Posterior vena cava (tissue), 2 donors: ENCODE measurements around the gene CLMN. TPM values are rescaled to one million over a fixed set of nuclear protein-coding genes. Genes with fewer than 3 reads are reported as not detected.
A peak's percentile ranks its signal among the peaks of the same experiment; 100 is the strongest.

Source experiments
- DNase-seq: peaks from one replicate; pipeline ENCODE4 v3.0.0-alpha.2; 2020; ENCODE audit warnings: low spot score
- intact Hi-C, 2 donors: fragments of 100-400 bp; cut with DNase I; formaldehyde crosslinking; loops; one replicate each; pipeline versions ENCODE4 v1.14.1 to v1.14.2; 2022 to 2023
- total RNA-seq, 2 donors: library from RNA; stranded (reverse); fragmentation: NEBNext Ultra II Directional; extraction: Animal tissue kit (Norgen Biotek cat#: 25700); gene quantifications; one replicate each; pipeline ENCODE4 v1.2.1, GENCODE V29; 2021
- donor health status: DM: yes; HTN: yes; CAD: no.
- donor health status: DM: yes; HTN: yes; CAD: no.

Gene CLMN
- total RNA-seq, 2 donors from 2014 or later, result 9.4 to 11.1 TPM

DNA sequence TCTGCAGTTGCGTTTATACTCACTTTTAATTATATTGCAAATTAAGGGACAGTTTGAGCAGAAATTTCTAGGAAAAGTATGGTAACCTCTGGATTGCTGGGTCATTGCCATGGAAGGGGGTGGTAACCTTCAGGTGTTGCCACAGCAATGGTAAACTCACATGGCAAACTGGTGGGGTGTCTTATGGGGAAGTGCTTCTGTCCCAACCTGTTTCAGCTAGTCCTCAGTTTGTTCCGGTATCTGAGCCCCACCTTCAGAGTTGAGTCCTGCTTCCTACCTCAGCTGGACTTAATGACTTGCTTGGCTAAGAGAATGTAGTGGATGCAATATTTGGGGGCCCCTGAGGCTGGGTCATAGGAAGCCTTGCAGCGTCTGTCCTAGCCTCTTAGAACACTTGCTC is 7.3 kb upstream of the CLMN start:
- no peak for DNase-seq
- intact Hi-C loops, result no loop called here

DNA sequence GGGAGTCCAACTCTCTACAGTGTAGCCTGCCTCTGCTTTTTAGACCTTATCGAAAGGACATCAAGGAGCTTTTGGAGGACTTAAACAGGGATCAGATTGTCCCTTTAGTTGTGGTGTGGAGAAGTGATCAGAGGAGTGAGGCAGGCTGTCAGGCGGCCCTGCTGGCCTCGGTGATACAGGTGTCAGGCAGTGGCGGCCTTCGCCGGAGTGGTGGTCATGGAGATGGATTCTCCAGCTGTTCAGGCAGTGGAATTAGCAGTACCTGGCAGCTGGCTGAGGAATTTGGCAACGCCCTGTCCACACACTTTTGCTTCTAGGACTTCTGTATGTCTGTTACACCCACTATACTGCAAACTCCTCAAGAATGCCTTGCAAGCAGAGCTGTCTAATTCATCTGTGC is 4.2 kb upstream of the CLMN start:
- DNase-seq, result peak; percentile 73
- intact Hi-C loops, result no loop called here

DNA sequence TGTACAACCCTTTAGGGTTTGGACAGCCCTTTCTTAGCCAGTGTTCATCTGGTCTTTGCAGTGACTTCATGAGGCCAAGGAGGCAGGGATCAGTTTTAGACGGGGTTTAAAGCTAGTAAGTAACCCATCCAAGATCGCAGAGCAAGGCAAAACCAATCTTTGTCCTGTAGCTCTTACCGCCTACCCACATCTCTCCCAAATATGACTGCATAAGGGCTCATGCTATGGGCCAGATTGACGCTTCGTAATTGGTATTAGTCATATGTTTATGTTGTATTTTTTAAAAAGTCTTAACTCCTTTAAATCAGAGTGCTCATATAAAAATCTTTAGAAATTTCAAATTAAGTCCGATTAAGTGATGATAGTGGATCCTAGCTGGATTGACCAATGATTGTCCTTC is 3.7 kb upstream of the CLMN start:
- intact Hi-C loops, result no loop called here
- no peak for DNase-seq

DNA sequence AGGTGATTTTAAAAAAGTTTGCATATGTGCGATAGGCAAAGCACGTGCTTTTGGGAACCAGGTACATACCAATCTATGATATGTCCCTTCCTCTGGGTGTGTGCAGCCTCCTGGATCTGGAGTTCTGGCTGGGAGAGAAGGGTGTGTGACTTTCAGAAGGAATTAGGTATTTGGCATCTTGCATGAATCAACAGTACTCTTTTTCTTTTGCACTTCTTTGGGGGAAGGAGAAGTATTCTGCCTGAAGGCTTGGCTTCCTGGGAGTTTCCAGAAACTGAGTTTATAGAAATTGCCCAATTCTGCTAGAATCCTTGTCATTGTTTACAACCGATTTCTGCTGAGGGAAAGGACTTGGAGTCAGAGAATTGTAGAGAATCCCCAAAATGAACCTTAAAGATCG is 2.9 kb upstream of the CLMN start:
- intact Hi-C loops, result no loop called here
- DNase-seq, result peak; percentile 2

DNA sequence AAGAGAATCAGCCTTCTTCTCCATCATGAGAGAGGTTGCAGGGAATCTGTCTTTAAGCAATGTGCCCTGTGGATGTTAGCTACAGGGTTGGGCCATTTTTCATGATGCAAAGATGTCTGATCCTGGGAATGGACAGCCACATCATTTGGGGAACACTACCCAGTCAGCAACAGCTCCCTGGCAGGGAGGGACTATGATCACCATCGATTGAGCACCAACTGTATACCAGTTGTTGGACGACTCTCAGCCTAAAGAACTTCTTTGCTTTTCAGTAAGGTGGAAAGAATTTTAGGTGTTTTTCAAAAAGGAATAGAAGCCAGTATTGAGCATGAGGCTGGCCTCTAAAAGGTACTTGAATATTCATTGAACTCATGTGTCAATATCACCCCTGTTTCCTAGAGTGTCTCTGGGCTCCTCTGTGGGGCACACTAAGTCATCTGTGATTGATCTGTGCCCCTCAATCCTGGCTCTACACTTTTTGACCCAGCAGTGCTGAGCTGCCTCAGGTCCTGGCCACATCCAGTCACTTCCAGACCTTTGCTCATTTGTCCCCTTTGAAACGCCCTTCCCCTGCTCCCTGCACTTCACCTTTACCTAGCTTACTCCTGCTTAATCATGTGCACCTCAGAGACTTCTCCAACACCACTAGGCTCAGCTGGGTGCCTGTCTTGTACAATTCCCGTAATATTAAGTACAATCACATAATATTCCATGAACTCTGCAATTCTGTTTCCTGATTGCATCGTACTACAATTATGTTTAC is 2.2 kb upstream of the CLMN start:
- DNase-seq, result peak; percentile 5
- intact Hi-C loops, result no loop called here

DNA sequence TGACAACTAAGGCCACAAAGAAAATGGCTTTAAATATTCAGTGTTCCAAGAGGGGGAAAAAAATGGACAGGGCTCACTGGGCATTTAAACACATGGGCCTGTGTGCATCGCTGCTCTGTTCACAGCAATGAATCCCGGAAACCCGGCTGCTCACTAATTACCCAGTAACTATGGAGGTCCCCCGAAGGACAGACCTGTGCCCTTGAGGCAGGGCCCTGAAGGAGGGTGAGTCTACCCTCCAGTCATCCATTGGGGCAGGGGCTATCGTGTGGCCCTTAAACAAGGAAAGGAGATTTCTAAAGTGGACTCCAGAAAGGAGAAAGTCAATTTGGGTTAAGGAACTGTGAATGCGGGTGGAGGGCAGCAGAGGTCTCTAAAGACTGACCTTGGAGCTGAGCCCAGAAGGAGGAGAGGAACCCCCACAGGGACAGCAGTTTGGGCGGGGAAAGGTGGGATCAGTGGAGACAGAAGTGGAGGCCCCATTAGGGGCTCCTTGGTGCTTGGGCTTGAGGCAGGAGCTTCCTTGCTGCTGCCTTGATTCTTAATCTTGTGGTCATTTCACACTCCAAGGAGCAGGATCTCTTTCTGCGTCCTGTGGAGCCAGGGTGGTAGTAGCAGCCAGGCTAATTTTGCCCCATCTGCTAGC is 1.4 kb upstream of the CLMN start:
- intact Hi-C loops, result no loop called here
- DNase-seq, result peak; percentile 34

DNA sequence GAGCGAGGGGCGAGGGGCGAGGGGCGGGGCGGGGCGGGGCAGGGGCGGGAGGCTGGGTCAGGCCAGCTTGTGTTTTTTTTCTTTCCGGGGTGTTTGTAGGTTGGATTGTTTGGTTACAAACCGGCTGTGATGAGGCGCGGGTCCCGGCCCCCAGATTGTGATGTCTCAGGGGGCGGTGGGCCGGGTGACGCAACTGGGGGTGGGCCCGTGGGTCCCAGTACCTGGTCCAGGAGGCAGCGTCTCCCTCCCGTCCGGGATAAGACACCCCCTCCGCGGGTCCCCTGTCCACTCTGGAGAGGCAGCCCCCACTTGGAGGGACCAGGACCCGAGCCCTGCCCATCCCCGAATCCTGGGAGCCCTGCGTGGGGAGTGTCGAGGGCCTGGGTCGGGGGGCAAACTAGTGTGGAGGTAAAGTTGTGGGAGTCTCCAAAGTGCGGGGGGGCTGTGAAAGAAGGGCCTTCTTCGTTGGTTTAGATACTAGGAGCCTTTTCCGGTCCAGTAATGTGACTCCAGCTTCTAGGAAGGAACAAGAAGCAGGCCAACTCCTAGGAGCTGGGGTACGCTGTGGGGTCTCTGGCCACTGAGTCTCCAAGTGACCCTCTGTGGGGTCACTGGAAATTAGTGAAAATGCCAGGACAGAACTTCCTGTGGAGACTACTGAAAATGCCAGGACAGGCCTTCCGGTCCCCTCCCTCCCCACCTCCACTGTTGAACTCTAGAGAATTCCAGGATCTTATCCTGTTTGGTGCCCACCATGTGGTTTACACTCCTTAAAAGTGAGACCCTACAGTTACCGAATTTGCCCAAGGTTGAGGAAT is 579 bp upstream of the CLMN start:
- intact Hi-C loops, result no loop called here

DNA sequence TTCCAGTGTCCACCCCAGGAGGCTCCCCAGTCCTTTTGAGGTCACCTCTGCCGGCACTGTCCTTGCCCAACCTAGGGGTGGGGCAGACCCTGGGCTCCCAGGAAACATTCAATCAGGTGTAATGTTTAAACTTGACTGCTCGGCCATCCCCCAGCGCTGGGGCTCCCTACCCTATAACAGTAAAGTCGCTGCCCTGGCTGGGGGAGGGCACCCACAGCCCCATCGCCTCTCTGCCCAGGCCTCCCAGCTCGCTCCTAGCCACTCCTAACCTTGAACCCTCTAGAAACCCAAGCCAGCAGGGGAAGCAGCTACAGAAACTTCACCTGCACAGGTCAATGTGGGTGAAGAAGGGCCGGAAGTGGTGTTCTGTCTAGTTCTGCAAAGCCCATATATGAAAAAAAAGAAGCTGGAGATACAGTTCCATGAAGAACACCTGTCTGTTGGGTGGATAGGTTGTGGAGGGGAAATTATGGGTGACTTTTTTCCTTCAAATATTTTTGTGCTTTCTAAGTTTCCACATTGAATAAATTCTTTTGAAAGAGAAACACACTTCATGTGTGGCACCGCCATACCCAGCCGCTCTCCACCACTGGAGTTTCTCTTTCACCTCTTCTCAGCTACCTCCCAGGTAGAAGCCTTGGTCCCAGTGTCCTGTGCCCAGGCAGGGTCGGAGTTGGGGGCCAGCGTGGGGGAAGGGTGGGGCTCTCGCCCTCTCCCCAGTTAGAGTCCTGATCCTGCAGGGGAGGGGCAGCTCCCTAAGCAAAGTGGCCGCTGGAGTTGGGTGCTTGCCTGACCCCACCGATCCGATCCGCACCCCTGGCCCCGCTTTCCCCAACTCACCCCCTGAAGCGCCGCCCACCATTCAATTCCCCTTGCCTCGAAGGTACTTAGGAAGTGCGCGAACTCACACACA is 1.1 kb downstream of the CLMN start:
- peak; percentile 81 for DNase-seq
- intact Hi-C loops, result no loop called here

More for the DNA sequence above, 579 bp upstream of the CLMN start:
- DNase-seq, result no peak

DNA sequence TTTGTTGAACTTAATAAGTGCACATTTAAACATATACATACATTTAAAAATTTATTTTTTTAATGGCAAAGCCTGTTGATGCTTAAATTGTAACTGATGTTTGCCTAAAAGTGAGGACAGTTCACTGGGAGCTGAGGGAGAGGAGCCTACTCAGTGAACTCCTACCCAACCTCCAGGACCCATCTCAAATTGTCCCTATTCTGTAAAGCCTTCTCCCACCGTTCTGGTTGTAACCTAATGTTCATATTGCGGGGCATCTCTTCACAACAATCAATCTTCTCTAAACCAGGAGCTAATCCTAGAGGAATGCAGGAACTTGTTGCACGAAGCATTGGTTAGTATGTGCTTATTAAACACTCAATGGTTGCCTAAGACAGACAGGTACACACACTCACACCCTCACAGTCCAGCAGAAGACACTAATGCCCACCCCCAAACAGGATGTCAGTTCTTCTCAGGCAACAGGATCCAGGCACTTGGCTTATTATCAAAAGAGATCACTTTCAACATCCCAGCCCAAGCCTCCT is 1.8 kb downstream of the CLMN start:
- DNase-seq, result no peak
- intact Hi-C loops, result no loop called here

DNA sequence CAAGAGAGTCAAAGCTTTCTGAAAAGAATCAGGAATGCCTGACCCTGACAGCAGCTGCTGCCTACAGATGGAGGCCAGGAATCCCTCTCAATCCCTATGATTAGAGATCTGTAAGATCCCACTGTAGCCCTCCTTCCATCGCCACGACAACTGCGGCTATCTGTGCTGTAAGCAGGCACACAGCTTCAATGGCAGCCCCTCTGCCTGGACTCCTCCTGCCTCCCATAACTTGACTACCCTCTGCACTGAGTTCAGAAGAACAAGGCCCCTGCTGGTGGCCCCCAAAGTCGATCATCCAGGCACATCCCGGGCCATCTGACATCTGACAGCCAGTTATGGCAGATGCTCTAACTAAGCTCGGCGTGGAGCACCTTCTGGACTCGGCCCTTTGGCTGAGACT is 2.9 kb downstream of the CLMN start:
- peak; percentile 41 for DNase-seq
- intact Hi-C loops, result no loop called here

DNA sequence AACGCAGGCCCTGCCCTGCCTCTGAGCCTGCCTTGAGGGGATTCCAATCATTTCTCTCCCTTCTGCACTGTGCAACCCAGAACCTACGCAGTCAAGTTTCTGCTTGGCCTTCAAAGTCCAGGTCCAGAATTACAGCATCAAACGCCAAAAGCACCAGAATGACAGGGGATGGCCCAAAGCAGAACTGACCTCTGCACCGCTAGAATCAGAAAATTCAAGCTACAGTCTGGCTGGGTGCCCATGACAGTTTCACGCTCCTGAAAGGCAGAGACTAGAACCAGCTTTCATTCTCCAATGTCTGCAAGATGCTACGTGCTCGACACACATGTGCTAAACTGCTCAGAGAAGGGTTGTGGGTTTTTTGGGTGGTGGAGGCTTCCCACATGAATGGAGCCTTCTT is 4.1 kb downstream of the CLMN start:
- intact Hi-C loops, result no loop called here
- DNase-seq, result no peak

DNA sequence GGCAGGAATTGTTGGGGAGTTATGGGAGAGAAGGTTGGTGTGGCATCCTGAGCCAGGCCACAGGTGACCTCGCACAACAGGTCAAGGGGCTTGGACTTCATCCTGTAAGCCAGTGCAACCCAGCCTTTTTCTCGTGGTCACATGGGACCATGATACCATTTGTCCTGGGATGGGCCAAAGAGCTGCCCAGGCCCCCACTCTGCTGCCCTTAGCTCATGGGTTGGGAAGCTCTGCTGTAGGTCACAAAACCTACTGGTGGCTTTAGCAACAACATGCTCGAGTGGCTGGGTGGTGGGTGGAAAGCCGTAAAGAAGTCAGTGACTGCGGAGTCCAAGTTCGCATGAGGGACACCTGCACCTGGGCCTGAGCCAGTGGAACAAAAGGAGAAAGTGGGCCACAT is 4.6 kb downstream of the CLMN start:
- intact Hi-C loops, result no loop called here
- peak; percentile 59 for DNase-seq

DNA sequence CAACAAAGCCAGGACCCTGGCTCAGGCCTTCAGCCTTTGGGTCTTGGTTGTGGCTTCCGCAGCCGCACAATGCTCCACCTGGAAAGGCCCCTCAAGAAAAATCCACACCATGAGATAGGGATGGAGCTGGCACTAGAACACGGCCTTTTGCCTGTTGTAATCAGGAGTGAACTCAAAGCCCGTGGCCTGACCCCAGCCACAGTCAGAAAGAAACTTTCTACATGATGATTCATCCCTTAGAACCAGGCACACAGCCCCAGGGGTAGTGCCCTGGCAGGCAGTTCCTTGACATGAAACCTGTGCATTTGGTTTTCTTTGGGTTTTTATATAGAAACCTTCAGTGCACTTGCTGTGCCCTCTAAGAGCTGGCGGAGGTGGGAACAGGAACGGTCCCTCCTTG is 5.1 kb downstream of the CLMN start:
- intact Hi-C loops, result no loop called here

DNA sequence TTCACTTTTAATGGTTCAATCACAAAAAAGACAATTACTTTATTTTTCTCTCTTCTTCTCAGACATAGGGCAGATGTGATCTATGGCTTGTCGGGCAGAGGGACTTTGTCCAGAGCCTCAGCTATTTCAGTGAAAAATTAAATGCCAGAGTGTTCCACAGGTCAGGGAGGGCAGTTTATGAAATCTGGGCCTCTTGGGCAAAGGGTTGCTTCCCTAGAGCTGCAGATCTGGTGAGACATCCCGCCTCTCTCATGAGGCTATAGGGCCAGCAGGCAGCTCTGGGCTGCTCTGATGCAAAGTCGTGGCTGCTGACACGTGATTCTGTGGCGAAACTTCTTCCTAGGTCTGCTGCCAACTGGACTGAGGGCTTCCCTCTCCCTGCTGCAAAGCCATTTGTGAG is 6.0 kb downstream of the CLMN start:
- peak; percentile 94 for DNase-seq
- intact Hi-C loops, result no loop called here

More for the DNA sequence above, 5.1 kb downstream of the CLMN start:
- DNase-seq, result no peak

DNA sequence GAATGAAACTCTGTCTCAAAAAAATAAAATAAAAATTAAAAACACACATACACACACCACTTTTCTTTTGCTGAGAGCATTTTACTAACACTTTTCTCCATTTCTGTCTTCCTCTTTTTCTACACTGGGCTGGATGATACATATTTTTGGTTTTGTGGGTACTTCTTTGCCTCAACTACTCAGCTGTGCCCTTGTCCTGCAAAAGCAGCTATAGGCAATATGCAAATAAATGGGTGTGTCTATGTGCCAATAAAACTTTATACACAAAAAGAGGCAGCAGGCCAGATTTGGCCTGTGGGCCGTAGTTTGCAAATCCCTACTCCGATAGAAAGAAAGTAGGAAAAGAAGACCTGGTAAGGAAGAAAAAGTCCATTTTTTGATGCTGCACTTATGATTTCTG is 6.5 kb downstream of the CLMN start:
- DNase-seq, result no peak
- intact Hi-C loops, result no loop called here

DNA sequence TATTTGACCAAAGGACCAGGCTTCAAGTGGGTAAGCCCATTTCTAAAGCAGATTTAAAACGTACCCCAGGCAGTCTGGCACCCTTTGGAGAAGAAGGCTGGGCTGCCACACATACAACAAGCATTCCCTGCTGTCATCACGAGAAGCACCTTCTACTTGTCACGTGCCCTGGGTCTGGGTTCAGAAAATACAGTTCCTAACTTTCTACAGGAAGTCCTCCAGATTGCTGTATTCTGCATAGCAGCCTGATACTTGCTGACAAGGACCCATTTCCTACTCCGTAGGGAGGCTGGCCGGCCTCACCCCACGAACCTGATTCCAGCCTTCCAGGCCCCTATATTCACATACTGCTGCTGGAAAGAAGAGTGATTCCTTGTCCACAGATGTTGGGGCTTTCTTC is 7.4 kb downstream of the CLMN start:
- intact Hi-C loops, result no loop called here
- DNase-seq, result no peak

DNA sequence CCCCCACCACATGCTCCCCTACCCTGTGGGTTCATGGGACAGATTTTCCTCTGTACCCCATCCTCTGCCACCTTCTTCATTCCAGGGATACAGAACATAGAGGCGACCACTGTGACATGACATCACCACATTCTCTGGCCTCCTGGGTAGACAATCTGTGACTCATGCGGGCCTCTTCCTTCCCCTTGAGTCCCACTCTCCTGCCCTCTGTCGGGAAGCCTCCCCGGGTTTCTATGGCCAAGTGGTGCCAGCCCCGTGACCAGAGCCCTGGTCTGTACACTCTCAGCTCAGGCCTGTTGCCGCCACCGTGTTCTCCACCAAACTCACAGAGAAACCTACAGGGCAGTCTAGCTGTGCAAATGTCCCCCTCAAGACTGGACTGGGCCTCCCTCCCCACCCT is 8.0 kb downstream of the CLMN start:
- DNase-seq, result no peak
- intact Hi-C loops, result no loop called here

DNA sequence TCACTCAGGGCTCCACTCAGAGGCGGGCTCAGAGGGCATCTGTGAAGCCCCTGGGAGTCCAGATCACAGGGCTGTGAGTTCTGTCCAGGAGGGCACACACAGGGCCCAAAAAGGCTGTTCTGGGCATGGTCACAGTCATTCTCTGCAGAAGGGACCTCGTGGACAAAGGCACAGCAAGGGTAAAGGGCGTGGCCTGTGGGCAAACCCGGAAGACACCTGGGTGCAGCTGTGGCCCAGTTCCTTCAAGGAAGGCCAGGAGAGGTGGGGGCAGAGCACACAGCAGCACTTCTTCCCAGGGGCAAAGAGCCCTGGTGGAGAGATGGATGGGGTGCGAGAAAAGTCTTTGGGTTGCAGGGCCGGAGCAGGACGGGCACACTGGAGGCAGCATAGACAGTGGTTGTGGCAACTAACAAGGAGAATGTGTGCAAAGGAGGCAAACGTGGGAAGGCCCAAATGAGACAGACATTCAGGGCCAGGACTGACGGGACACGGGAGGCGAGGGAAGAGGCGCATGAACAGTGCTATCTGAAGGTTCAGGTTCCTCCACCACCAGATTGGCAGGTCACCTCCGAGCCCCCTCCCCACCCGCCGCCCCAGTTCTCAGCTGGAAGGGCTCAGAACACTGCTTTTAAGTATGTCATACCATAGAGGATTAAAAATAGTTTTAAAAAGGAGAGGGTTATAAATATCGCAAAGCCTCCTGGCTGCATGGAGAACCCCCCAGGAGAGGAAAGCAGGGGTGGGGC is 8.9 kb downstream of the CLMN start:
- intact Hi-C loops, result no loop called here
- DNase-seq, result peak; percentile 66
